Measurements from ENCODE around the gene EIF4B. TPM values are rescaled to one million over a fixed set of nuclear protein-coding genes. Genes with fewer than 3 reads are reported as not detected.

Gene EIF4B
- polyA plus RNA-seq, 1 experiment: 645 TPM

DNA sequence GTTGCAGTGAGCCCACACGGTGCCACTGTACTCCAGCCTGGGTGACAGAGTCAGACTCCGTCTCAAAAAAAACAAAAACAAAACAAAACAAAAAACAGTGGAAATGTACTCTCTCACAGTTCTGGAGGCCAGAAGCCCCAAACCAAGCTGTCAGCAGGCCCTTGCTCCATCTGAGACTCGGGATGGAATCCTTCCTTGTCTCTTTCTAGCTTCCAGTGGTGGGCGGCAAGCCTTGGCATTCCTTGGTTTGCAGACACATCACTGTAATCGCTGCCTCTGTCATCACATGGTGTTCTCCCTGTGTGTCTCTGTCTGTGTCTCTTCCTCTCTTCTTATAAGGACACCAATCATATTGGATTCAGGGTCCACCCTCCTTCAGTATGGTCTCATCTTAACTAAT lies 50.0 kb downstream of the EIF4B start:
- ChIA-PET POLR2A (interaction anchor here (0.9 kb wide), 1 partner anchor 9 kb away, joined by 3 read pairs; no protein-coding TSS in a partner anchor), CTCF (interaction anchor here (0.9 to 4.2 kb wide), 4 partner anchors 9 to 141 kb away, joined by 3 to 43 read pairs (median 8); no protein-coding TSS in a partner anchor)
- TF ChIP-seq, protein P1, sequence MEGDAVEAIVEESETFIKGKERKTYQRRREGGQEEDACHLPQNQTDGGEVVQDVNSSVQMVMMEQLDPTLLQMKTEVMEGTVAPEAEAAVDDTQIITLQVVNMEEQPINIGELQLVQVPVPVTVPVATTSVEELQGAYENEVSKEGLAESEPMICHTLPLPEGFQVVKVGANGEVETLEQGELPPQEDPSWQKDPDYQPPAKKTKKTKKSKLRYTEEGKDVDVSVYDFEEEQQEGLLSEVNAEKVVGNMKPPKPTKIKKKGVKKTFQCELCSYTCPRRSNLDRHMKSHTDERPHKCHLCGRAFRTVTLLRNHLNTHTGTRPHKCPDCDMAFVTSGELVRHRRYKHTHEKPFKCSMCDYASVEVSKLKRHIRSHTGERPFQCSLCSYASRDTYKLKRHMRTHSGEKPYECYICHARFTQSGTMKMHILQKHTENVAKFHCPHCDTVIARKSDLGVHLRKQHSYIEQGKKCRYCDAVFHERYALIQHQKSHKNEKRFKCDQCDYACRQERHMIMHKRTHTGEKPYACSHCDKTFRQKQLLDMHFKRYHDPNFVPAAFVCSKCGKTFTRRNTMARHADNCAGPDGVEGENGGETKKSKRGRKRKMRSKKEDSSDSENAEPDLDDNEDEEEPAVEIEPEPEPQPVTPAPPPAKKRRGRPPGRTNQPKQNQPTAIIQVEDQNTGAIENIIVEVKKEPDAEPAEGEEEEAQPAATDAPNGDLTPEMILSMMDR (IDR thresholded peaks at IDR 0.05; ENCODE audit: low read depth, low read length): no peak
- H3K9me3 ChIP-seq (ENCODE audit: control insufficient read depth, insufficient read depth, low read length): no peaks in the 10 kb centered on the region
- DNase-seq (ENCODE audit: low read depth, low spot score): no peak
- H3K27ac ChIP-seq (ENCODE audit: low read depth, low read length): no peak overlapping the region
- no peak overlapping the region for H3K4me3 ChIP-seq (ENCODE audit: low read depth, low read length)
- H3K27me3 ChIP-seq (ENCODE audit: control insufficient read depth, insufficient read depth, low read length): no peaks in the 10 kb centered on the region

DNA sequence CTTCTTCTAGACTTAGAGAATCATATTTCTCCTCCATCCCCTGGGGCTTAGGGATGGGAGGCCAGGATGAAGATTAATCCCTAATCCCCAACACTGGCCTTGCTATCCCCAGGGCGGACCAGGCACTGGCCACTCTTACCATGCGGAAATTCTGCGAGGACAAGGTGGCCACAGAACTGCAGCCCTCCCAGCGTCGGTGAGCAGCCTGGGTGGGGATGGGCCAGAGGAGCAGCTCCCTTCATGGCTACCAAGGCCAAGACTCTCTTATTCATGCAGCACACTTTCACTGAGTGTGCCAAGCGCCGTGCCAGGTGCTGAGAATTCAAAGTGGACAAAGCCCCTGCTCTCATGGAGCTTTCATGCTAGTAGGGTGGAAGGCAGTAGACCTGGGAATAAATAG lies 50.6 kb downstream of the EIF4B start:
- ChIA-PET POLR2A (interaction anchor here (1.2 kb wide), 1 partner anchor 9 kb away, joined by 4 read pairs; no protein-coding TSS in a partner anchor), CTCF (interaction anchor here (1.5 to 1.9 kb wide), 2 partner anchors 9 to 141 kb away, joined by 4 to 12 read pairs; no protein-coding TSS in a partner anchor)
- H3K27me3 ChIP-seq (ENCODE audit: control insufficient read depth, insufficient read depth, low read length): no peaks in the 10 kb centered on the region
- no peak overlapping the region for H3K4me3 ChIP-seq (ENCODE audit: low read depth, low read length)
- TF ChIP-seq, protein P1 (IDR thresholded peaks at IDR 0.05; ENCODE audit: low read depth, low read length): no peak
- no peak overlapping the region for H3K27ac ChIP-seq (ENCODE audit: low read depth, low read length)
- no peak for DNase-seq (ENCODE audit: low read depth, low spot score)
- H3K9me3 ChIP-seq (ENCODE audit: control insufficient read depth, insufficient read depth, low read length): no peaks in the 10 kb centered on the region

DNA sequence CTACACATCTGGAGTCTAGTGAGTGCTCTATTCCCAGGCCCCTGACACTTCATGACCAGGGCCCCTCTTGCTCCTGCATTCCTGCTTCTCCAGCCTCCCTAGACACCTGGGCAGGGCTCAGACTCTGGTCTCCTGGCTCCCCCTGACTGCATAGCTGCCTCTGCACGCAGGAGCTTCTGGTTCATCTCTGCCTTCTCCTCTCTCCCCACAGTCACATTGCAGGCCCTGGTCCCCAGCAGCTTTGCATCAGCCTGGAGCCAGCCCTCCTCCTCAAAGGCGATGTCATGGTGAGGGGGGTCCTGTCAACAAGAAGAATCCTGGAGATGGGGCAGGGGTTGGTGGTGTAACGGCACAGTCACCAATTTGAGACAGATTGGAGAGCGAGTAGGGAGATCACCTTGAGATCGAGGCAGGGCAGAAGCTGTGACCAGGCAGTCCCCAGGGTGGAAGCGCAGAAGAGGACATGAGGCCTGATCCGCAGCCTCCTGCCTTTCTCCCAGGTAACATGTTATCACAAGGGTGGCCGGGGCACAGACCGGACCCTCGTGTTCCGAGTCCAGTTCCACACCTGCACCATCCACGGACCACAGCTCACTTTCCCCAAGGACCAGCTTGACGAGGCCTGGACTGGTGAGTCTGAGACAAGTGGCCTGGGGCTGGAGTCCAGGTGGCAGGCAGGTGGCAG lies 51.7 kb downstream of the EIF4B start:
- TF ChIP-seq, protein P1 (IDR thresholded peaks at IDR 0.05; ENCODE audit: low read depth, low read length): no peak
- ChIA-PET CTCF (interaction anchor here (1.5 to 1.9 kb wide), 2 partner anchors 8 to 140 kb away, joined by 4 to 12 read pairs; no protein-coding TSS in a partner anchor), POLR2A (interaction anchor here (1.2 kb wide), 1 partner anchor 8 kb away, joined by 4 read pairs; no protein-coding TSS in a partner anchor)
- Histone ChIP-seq H3K9me3 (ENCODE audit: control insufficient read depth, insufficient read depth, low read length) (no peaks in the 10 kb centered on the region), H3K27ac (ENCODE audit: low read depth, low read length) (no peak overlapping the region), H3K4me3 (ENCODE audit: low read depth, low read length) (no peak overlapping the region), H3K27me3 (ENCODE audit: control insufficient read depth, insufficient read depth, low read length) (no peaks in the 10 kb centered on the region)
- DNase-seq (ENCODE audit: low read depth, low spot score): no peak

DNA sequence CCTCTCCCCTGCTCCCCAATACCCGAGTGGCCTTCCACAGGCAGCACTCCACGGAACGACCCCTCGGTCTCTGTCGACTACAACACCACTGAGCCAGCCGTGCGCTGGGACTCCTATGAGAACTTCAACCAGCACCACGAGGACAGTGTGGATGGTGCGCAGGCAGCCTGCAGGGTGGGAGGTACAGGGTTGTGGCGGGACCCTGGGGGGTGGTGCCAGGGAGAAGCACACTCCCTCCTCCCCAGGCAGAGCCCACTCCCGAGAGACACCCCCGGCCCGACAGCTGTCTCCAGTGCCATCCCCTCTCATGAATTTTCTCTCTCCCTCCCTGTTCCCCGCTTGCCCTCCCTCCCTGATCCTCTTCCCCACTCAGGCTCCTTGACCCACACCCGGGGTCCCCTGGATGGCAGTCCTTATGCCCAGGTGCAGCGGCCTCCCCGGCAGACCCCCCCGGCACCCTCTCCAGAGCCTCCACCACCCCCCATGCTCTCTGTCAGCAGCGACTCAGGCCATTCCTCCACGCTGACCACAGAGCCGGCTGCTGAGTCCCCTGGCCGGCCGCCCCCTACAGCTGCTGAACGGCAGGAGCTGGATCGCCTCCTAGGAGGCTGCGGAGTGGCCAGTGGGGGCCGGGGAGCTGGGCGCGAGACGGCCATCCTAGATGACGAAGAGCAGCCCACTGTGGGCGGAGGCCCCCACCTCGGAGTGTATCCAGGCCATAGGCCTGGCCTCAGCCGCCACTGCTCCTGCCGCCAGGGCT lies 52.6 kb downstream of the EIF4B start:
- no peak for DNase-seq (ENCODE audit: low read depth, low spot score)
- no peaks in the 10 kb centered on the region for H3K9me3 ChIP-seq (ENCODE audit: control insufficient read depth, insufficient read depth, low read length)
- ChIA-PET CTCF (no interaction called here), POLR2A (interaction anchor here (0.6 to 1.3 kb wide), 4 partner anchors 11 to 38 kb away, joined by 3 to 4 read pairs (median 3); no protein-coding TSS in a partner anchor)
- no peak overlapping the region for H3K27ac ChIP-seq (ENCODE audit: low read depth, low read length)
- H3K4me3 ChIP-seq (ENCODE audit: low read depth, low read length): no peak overlapping the region
- no peaks in the 10 kb centered on the region for H3K27me3 ChIP-seq (ENCODE audit: control insufficient read depth, insufficient read depth, low read length)
- TF ChIP-seq, protein P1 (IDR thresholded peaks at IDR 0.05; ENCODE audit: low read depth, low read length): no peak
